A673 (cell line): ENCODE measurements around the gene DNAJC16. TPM values are rescaled to one million over a fixed set of nuclear protein-coding genes. Genes with fewer than 3 reads are reported as not detected.

Source experiments
- BruUV-seq: library from RNA; stranded (reverse); fragments of 400-500 nt; replicated peaks from 2 replicates; lab custom pipeline; 2021; lab: Mats Ljungman, UMichigan
- CTCF ChIA-PET: fragments of 300-600 bp; sonication (Branson Sonifier 250); formaldehyde crosslinking; loops from one replicate; lab custom pipeline; 2022; ENCODE audit warnings: antibody characterized with exemption; lab: Charles Lee
- POLR2A ChIA-PET: fragments of 300-600 bp; sonication (Branson Sonifier 250); formaldehyde crosslinking; loops from one replicate; lab custom pipeline; 2022; ENCODE audit warnings: antibody characterized with exemption; ENCODE audit not compliant: low non-redundant PET; lab: Charles Lee
- DNase-seq: peaks from one replicate; pipeline ENCODE4 v3.0.0-alpha.2; 2015; ENCODE audit warnings: low spot score
- H3K27ac ChIP-seq: fragments of 200-600 bp; sonication (generic); 2 replicates; pipeline ENCODE4 v1.5.1; 2016; ENCODE audit warnings: mixed run types, low read depth, mild to moderate bottlenecking, mixed read lengths, antibody characterized with exemption, low read length; ENCODE audit not compliant: poor library complexity, severe bottlenecking
- H3K27me3 ChIP-seq: fragments of 200-600 bp; sonication (generic); replicated peaks from 2 replicates; pipeline ENCODE4 v1.6.1; 2017; ENCODE audit warnings: mixed run types, low read depth, mild to moderate bottlenecking, mixed read lengths, antibody characterized with exemption, low read length; ENCODE audit not compliant: insufficient read depth, poor library complexity
- H3K36me3 ChIP-seq: fragments of 200-600 bp; sonication (generic); 2 replicates; pipeline ENCODE4 v1.6.1; 2016; ENCODE audit warnings: mixed run types, mild to moderate bottlenecking, mixed read lengths, antibody characterized with exemption, low read length; ENCODE audit not compliant: insufficient read depth, poor library complexity, severe bottlenecking
- H3K4me1 ChIP-seq: fragments of 200-600 bp; sonication (generic); 2 replicates; pipeline ENCODE4 v1.6.1; 2017; ENCODE audit warnings: mixed run types, mild to moderate bottlenecking, mixed read lengths, antibody characterized with exemption, low read length; ENCODE audit not compliant: insufficient read depth, poor library complexity, severe bottlenecking
- H3K4me3 ChIP-seq: fragments of 200-600 bp; sonication (generic); 2 replicates; pipeline ENCODE4 v1.5.1; 2016; ENCODE audit warnings: low read depth, mixed run types, mild to moderate bottlenecking, mixed read lengths, low read length; ENCODE audit not compliant: poor library complexity, severe bottlenecking
- H3K9me3 ChIP-seq: fragments of 200-600 bp; sonication (generic); 2 replicates; pipeline ENCODE4 v1.6.1; 2016; ENCODE audit warnings: mixed run types, low read depth, mild to moderate bottlenecking, mixed read lengths, antibody characterized with exemption, low read length; ENCODE audit not compliant: poor library complexity, severe bottlenecking
- CTCF ChIP-seq: fragments of 300-800, 200-600 bp; sonication (generic); conservative IDR thresholded peaks from 2 replicates; pipeline ENCODE4 v1.5.1; 2017; ENCODE audit warnings: low read depth, mild to moderate bottlenecking, antibody characterized with exemption, low read length, moderate library complexity, mixed read lengths
- EZH2 ChIP-seq: fragments of 200-600 bp; sonication (generic); IDR thresholded peaks from 2 replicates; pipeline ENCODE4 v1.6.1; 2017; ENCODE audit warnings: borderline replicate concordance, low read depth, mild to moderate bottlenecking, mixed read lengths, antibody characterized with exemption, low read length; ENCODE audit not compliant: poor library complexity, severe bottlenecking
- intact Hi-C: fragments of 100-400 bp; cut with micrococcal nuclease; formaldehyde crosslinking; loops from one replicate; pipeline ENCODE4 v1.10.0; 2022; ENCODE audit not compliant: unreplicated experiment
- total RNA-seq: library from RNA; stranded (reverse); gene quantifications from 2 replicates; pipeline ENCODE4 v1.2.3, GENCODE V29; 2021

Gene DNAJC16
- total RNA-seq, 1 experiment from 2014 or later = 17.1 TPM

DNA sequence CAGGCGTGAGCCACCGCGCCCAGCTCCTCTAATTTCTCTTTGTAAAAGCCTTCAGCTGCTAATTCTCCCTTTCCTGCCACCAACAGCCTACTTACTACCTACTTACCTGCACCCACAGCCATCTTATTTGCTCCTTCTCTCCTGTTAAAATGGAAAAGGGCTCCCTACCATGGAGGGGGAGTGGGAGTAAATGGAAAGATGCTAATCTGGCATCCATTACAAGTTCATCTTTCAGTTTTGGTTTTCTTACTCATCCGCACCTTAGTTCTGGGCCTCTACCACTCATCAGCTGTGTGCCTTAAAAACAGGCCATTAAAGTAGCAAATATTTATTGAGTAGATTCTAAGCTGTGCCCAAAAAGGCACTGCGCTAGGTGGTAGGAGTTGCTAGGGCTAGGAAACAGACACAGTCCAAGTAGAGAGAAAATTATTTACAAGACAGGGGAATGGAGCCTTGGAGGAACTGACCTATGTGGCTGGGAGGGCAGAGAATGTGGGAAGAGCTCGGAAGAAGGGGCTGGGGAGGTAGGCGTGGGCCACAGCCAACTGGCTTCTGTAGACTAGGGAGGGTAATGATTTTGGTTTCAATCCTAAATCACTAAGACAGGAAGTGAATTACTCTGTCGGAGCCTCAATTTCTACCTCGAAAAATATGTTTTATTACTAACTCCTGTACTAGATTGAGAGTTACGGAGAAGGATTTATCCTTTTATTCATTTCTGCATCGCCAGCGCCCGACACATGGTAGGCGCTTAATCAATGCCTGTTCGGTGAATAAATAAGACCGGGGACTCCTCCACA lies 89.9 kb downstream of the DNAJC16 start:
- peaks cover 10% of the 10 kb centered on the region for H3K4me1 ChIP-seq
- peak overlapping the region; percentile 37 for H3K27ac ChIP-seq
- H3K27me3 ChIP-seq = no peaks in the 10 kb centered on the region
- H3K4me3 ChIP-seq = peak overlapping the region; percentile 89
- no peaks in the 10 kb centered on the region for H3K9me3 ChIP-seq
- no peak for DNase-seq
- intact Hi-C loops = no loop called here
- ChIA-PET POLR2A (no interaction called here), CTCF (no interaction called here)
- H3K36me3 ChIP-seq = no peaks in the 10 kb centered on the region
- BruUV-seq = TSS peak; percentile 66
- TF ChIP-seq CTCF (no peak), EZH2 (no peak)

DNA sequence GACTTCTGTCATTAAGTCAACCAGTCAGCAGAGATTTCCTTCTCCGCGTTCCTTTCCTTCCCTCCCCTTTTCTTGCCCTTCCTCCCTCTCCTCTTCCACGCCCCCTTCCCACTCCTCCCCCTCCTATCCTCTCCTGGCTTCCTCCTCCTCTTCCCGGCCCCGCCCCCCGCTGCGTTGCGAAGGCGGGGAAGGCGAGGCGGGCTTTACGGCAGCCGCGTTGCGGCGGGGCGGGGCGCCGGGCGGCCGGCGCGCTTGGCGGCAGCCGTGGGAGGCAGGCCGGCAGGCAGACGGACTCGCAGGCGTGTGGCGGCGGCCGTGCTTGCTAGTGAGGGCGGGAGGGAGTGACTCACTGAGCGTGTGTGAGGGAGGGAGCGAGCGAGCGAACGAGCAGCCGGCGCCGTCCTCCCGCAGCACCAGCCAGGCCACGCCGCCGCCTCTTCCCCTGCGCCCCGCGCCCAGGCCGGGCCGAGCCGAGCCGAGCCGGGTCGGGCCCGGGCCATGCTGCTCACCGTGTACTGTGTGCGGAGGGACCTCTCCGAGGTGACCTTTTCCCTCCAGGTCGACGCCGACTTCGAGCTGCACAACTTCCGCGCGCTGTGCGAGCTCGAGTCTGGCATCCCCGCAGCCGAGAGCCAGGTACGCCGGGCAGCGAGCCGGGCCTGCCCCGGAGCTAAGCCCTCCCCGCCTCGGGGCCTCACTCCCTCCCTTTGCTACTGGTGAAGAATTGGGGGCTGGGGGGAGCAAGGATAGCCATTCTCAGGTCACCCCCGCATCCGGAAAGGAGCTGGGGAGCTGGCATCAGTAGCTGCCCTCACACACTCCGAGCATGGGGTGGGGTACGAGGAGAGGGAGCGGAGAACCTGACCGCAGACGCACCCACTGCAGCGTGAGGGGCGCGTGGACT lies 90.8 kb downstream of the DNAJC16 start, which contains the start of gene DDI2:
Gene DDI2, plus strand, starts transcription at position 286 of the 904 bp plus-strand sequence. Its CDS starts 213 bp downstream, at position 499.
- Histone ChIP-seq H3K9me3 (no peaks in the 10 kb centered on the region), H3K27ac (peak within 1 kb of the TSS; percentile 91), H3K27me3 (no peaks in the 10 kb centered on the region), H3K4me1 (peaks cover 10% of the 10 kb centered on the region), H3K36me3 (no peaks in the 10 kb centered on the region), H3K4me3 (peak within 1 kb of the TSS; percentile 89)
- TF ChIP-seq EZH2 = no peak
- TF ChIP-seq CTCF = no peak
- BruUV-seq = no TSS peak
- ChIA-PET CTCF (no interaction called here), POLR2A (interaction anchor here (0.6 kb wide), 1 partner anchor 24 kb away, joined by 3 read pairs; no protein-coding TSS in a partner anchor)
- DNase-seq = peak; percentile 100
- intact Hi-C loops = no loop called here

GRCh38 chr1:15618077-15618654 lies 91.5 kb downstream of the DNAJC16 start:
- peak overlapping the region; percentile 89 for H3K4me3 ChIP-seq
- no peak for DNase-seq
- no peaks in the 10 kb centered on the region for H3K27me3 ChIP-seq
- intact Hi-C loops = no loop called here
- ChIA-PET POLR2A (interaction anchor here (0.6 kb wide), 1 partner anchor 25 kb away, joined by 3 read pairs; no protein-coding TSS in a partner anchor), CTCF (no interaction called here)
- no TSS peak for BruUV-seq
- no peaks in the 10 kb centered on the region for H3K9me3 ChIP-seq
- peak overlapping the region; percentile 91 for H3K27ac ChIP-seq
- TF ChIP-seq CTCF = no peak
- H3K36me3 ChIP-seq = no peaks in the 10 kb centered on the region
- H3K4me1 ChIP-seq = peaks cover 10% of the 10 kb centered on the region
